ENCODE results near the gene ZSWIM1. TPM values are rescaled to one million over a fixed set of nuclear protein-coding genes. Genes with fewer than 3 reads are reported as not detected.

ZSWIM1 gene
- total and polyA plus RNA-seq, 2 of the 13 experiments (the other 11 are each of a cell fraction or from before 2014, with no cell fraction given): 9.5 to 11.7 TPM

- no peak for TF ChIP-seq ZNF646 (CRISPR knock-in tag; IDR thresholded peaks at IDR 0.05)
- TF ChIP-seq ASH2L (IDR thresholded peaks at IDR 0.05; ENCODE audit: insufficient read length, low read depth, low read length): peak; percentile 85
- TF ChIP-seq, protein P1, sequence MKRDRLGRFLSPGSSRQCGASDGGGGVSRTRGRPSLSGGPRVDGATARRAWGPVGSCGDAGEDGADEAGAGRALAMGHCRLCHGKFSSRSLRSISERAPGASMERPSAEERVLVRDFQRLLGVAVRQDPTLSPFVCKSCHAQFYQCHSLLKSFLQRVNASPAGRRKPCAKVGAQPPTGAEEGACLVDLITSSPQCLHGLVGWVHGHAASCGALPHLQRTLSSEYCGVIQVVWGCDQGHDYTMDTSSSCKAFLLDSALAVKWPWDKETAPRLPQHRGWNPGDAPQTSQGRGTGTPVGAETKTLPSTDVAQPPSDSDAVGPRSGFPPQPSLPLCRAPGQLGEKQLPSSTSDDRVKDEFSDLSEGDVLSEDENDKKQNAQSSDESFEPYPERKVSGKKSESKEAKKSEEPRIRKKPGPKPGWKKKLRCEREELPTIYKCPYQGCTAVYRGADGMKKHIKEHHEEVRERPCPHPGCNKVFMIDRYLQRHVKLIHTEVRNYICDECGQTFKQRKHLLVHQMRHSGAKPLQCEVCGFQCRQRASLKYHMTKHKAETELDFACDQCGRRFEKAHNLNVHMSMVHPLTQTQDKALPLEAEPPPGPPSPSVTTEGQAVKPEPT (CRISPR knock-in tag; IDR thresholded peaks at IDR 0.05; ENCODE audit: low read depth): no peak
- no peak; the same call in 1 of the 2 replicates for TF ChIP-seq ZBTB33 (CRISPR knock-in tag; IDR thresholded peaks at IDR 0.05)
- no peak; the same call in 1 of the 2 replicates for TF ChIP-seq RFX3 (CRISPR knock-in tag; IDR thresholded peaks at IDR 0.05)
- peak; percentile 92 for TF ChIP-seq SNAPC2 (CRISPR knock-in tag; IDR thresholded peaks at IDR 0.05)
- peak; percentile 51; the same call in 1 of the 2 replicates for TF ChIP-seq HCFC1 (IDR thresholded peaks at IDR 0.05; ENCODE audit: low read depth, low read length)
- peak; percentile 80 for TF ChIP-seq ZNF768 (CRISPR knock-in tag; IDR thresholded peaks at IDR 0.05)
- no peak; the same call in none of the 2 replicates for TF ChIP-seq HDAC2 (CRISPR knock-in tag; IDR thresholded peaks at IDR 0.05)
- no peak for TF ChIP-seq ZNF7 (CRISPR knock-in tag; IDR thresholded peaks at IDR 0.05)
- TF ChIP-seq PCBP2 (optimal IDR thresholded peaks at IDR 0.05; ENCODE audit: low read depth, low read length, poor library complexity, severe bottlenecking): no peak
- TF ChIP-seq, protein P2, sequence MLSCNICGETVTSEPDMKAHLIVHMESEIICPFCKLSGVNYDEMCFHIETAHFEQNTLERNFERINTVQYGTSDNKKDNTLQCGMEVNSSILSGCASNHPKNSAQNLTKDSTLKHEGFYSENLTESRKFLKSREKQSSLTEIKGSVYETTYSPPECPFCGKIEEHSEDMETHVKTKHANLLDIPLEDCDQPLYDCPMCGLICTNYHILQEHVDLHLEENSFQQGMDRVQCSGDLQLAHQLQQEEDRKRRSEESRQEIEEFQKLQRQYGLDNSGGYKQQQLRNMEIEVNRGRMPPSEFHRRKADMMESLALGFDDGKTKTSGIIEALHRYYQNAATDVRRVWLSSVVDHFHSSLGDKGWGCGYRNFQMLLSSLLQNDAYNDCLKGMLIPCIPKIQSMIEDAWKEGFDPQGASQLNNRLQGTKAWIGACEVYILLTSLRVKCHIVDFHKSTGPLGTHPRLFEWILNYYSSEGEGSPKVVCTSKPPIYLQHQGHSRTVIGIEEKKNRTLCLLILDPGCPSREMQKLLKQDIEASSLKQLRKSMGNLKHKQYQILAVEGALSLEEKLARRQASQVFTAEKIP (CRISPR knock-in tag; IDR thresholded peaks at IDR 0.05; ENCODE audit: borderline replicate concordance): no peak
- TF ChIP-seq ZNF672 (CRISPR knock-in tag; IDR thresholded peaks at IDR 0.05): no peak
- no peak for TF ChIP-seq ATRX (CRISPR knock-in tag; IDR thresholded peaks at IDR 0.05; ENCODE audit: borderline replicate concordance)
- TF ChIP-seq THAP7 (CRISPR knock-in tag; IDR thresholded peaks at IDR 0.05): peak; percentile 97
- TF ChIP-seq KAT7 (CRISPR knock-in tag; IDR thresholded peaks at IDR 0.05; ENCODE audit: borderline replicate concordance): no peak; the same call in 1 of the 2 replicates
Measured at GRCh38 chr20:45857114-45857881, 23.7 kb upstream of the ZSWIM1 start, which contains the start of the genes ACOT8 and ZSWIM3 (continued).
